Measurements from ENCODE around the gene MRPS27.

The MRPS27 gene

DNA sequence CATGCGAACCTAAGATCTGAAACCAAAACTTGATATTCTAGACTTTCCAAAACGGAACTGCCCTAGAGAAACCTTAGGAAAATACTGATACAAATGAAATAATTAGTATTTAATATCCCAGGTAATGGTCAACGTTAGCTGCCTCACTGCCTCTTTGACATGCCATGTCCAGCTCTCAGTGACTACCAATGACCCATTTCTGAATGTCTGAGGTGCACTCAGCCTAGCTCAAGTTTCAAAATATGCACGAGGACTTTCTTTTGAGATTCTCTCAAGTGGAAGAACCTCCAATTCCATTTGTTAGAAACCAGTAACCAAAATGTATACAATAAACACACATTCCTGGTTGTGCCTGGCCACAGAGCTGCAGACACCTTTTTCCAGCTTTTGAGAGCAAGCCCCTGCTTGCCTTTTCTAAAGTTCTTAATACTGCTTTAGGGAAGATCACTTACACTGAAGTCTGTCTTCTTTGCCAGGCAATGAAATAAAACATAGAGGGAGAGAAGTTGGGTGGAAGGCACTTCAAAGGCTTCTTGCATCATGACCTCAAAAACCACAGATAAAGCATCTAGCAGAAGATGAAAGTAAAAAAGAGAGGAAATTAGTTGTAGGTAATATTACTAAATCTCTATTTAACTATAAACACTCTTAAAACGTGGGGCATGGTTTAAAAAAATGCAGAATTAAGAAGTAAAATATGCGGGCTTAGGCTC, 87.9 kb downstream of the MRPS27 start:
- DNase-seq (ENCODE audit: low spot score): no peak

DNA sequence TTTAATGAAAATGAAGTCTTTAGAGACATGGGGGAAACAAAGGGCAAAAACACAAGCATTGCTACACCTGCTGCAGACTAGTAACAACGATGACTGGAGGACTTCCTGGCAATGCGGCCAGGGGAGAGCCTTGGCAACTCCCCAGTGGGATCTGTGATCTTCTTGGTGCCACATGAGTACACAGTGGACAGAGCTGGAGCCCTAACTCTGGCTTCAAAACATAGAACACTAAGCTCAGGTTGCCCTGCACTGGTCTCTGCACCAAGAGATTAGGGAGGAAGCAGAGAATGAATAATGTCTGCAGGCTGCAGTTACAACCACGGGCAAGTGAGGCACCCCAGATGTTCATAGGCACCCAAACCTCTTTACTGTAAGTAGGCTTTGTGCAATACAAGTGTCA, 91.1 kb downstream of the MRPS27 start:
- no peak for DNase-seq (ENCODE audit: low spot score)

DNA sequence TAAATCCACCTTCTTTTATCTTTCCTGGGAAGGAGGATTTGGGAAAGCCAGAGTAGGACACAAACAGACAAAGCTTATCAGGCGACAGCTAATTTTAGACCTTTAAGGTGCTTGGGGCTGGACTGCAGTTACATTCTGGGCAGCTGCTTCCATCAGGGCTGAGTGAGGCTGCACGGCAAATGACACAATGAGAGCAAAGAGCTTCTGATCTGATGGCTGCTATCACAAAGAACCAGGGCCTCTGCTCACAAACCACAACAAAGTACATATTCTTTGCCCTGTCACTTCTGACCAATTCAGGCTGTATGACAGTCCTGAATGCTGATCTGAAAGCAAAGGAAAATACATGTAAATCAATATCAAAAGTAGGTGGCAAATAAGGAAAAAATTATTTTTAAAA, 93.1 kb downstream of the MRPS27 start:
- no peak for DNase-seq (ENCODE audit: low spot score)

DNA sequence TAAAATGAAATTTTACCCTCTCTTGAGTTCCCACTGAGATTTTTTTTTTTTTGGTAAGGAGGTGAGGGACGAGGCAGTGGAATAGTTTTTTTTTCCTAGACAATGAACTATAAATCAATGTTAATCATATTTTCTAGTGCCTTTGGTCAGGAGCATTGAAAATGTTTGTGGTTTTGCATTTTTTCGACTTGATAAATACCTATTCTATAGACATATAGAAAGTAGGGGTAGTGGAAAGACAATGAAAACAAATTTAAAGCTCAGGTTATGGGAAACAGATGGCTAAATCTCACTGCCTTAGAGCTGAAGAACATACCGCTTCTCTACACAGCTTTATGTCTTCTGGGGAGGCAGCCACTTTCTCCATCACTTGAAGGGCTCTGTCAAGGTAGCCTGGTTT, 94.3 kb downstream of the MRPS27 start:
- no peak for DNase-seq (ENCODE audit: low spot score)

DNA sequence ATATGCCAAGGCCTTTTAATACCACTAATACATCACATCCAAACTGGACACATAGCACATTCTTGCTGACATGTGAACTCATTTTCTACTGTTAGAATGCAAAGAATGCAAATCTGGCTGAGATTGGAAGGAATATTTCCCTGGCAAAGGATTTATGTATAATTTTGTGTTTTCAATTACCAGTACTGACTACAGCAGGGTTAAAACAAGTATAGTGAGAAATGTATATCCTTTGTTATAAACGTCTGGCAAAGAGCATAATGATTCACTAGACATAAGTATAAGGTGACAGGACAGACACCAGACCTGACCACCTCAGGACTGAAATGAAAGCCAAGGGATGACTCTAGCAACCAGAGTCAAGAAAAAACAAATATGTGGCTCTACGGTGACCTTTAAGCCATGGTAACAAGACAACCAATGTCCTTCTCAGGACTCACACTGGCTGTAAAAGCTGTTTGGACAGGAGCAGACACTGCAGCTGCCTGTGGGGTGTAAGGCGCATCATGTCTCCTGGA, 95.0 kb downstream of the MRPS27 start:
- DNase-seq (ENCODE audit: low spot score): no peak

DNA sequence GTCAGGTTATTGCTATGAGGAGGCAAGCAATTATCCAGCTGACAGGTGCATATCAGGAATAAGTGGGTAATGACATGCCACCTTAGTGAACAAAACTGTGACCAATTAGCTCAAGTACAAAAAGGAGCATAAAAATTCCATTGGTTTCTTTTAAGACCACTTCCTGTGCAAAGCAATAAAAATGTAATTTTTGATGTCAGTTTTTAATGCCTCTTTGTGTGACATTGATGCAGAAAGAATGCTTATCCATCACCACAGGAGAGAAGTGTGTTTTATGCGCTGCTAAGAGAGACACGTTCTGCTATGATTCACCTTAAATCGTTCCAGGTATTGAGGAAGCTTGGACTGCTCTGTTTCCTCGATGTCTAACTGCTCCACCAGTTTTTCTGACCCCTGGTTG, 96.7 kb downstream of the MRPS27 start:
- no peak for DNase-seq (ENCODE audit: low spot score)

DNA sequence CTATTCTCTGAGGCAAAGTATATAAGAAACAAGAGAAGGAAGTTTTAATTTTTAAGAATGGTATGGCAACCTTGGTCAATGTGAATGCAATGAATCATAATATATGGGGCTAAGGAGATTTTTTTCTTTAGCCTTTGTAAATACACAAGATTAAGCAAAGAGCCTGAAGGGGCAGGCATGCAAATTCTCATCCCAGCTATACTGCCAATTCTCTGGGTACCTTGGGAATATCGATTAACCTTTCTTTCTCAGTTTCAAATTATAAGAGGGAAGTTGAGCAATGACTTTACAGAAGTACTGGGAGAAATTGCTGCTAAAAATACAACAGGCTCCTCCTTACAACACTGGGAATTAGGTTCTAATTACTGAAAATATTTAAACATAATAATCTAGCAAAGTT, 97.5 kb downstream of the MRPS27 start:
- no peak for DNase-seq (ENCODE audit: low spot score)

DNA sequence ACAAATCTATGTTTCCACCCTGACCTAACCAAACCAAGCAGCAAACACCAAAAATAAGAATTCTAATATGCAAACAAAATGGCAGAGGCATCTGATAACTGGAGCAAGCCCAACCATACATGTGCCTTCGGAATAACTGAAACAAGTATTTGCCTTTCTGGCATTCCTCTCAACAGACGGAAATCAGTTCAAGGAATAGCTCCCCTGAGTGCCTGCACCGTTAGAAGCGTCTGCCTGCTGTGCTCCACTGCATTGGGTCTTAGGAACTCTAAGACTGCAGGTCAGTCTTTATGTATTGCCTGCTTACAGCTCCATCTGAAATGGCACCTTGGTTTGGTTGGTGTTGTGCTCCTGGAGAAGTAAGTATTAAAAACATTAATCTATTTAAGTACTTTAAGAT, 98.5 kb downstream of the MRPS27 start:
- no peak for DNase-seq (ENCODE audit: low spot score)

DNA sequence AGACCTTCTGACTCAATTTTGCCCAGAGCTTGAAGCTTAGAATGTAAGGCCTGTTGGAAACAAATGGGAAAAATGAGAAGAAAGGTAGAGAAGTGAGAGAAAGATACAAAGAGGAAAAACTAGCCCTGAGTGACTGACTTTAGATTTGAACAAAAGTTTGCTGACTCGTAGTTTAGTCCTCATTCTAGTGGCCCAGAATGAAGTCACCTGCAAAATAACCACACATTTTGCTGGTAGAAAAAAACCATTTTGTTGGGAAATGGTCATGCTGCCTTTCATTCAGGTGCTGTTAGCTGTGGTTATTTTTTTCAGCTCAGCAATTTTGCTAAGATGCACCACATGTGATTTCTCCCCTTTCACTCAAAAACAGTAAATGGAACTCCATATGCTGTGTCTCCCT, 98.9 kb downstream of the MRPS27 start:
- no peak for DNase-seq (ENCODE audit: low spot score)

DNA sequence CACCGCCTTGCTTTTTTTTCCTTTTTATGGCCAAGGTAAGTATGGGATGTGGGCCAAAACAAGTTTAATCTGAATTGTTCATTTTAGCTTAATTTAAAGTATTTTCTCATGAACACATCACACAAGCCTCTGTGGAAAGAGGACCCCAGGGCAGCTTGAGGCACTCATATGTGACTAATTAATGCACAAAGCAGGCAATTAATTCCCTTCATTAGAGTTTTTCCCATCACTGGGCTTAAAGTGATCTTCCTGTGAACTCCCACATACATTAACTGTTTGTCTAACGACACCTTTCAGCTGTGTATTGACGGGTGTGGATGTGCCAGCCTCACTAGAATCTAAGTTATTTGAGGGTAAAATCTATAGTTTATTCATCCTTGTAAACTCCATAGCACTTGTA, 103.3 kb downstream of the MRPS27 start:
- no peak for DNase-seq (ENCODE audit: low spot score)

DNA sequence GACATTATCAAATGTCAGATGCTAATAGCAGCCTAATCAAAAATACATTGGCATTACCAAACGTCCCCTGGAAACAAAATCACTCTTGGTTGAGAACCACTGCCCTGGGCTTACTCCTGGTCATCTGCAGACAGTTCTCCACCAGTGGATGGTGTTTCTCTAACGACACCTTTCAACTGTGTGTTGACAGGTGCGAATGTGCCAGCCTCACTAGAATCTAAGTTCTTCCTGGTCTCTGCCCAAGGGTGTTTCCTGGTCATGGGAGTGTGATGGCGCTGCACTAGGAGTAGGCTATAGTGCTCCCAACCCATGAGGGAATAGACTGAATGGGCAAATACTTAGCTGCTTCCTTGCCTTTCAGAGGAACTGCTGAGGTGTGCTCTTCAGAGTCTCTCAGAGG, 105.9 kb downstream of the MRPS27 start:
- no peak for DNase-seq (ENCODE audit: low spot score)

DNA sequence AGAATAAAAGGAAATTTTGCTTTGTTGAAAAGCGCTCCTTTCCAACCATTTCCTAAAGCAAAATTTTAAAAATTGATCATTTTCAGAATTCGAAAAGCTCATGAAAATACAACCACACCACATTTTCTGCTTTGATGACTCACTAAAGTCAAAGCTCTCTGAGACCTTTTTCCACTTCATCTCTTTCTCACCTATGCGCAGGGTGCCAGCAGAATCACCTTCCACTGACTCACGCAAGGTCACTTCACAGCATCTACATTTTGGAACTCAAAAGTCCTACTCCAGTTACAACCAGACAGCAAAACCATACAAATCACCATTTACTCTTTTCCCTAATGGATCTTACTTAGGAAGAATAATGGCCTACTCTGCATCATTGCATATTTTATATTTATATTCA, 106.6 kb downstream of the MRPS27 start:
- DNase-seq (ENCODE audit: low spot score): no peak

DNA sequence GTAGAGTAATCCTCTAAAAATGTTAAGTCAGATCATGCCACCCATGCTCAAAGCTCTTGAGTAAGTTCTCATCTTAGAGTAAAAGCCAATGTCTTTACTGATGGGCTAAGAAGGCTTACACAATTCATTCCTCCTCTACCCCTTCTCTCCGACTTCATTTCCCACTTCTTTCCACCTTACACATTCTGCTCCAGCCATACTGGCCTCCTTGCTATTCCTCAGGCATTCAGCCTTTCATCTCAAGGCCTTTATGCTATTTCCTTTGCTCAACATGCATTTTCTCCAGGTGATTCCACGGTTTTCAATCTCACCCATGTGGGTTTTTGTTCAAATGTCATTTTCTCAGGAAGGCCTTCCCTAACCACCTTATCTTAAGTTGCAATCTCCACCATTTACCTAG, 107.9 kb downstream of the MRPS27 start:
- no peak for DNase-seq (ENCODE audit: low spot score)

DNA sequence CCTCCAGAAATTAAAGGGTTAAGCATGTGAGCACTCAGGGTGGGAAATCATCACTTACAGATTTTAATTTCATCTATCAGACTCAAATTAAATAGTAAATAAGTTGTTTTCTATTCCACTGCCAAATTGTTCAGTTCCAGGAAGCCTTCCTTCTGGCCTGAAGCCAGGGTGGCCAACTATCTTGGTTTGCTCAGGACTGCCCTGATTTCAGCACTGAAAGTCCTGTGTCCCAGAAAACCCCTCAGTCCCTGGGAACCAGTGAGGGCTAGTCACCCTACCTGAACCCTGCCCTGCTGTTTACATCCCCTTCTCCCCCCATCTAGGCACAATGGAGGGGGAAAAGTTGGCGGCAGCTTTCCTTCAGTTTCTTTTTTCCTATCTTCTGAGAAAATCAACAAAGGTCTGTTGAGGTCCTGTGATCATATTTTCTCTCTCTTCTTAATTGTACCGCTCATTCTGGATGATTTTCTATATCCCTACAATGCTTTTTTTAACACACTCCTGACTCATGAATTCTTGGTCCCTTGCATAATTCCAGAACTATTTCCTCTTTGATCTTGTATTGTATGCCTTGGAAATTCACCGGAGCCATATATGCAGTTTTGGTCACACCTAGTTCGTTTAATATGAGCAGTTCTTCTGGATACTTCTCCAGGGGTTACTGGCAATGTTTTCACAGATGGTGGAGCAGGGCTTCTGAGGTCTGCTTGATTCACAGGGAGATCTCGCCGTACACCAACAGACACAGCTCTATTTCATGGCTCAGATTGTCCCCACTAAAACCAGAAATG, 109.0 kb downstream of the MRPS27 start:
- DNase-seq (ENCODE audit: low spot score): no peak

DNA sequence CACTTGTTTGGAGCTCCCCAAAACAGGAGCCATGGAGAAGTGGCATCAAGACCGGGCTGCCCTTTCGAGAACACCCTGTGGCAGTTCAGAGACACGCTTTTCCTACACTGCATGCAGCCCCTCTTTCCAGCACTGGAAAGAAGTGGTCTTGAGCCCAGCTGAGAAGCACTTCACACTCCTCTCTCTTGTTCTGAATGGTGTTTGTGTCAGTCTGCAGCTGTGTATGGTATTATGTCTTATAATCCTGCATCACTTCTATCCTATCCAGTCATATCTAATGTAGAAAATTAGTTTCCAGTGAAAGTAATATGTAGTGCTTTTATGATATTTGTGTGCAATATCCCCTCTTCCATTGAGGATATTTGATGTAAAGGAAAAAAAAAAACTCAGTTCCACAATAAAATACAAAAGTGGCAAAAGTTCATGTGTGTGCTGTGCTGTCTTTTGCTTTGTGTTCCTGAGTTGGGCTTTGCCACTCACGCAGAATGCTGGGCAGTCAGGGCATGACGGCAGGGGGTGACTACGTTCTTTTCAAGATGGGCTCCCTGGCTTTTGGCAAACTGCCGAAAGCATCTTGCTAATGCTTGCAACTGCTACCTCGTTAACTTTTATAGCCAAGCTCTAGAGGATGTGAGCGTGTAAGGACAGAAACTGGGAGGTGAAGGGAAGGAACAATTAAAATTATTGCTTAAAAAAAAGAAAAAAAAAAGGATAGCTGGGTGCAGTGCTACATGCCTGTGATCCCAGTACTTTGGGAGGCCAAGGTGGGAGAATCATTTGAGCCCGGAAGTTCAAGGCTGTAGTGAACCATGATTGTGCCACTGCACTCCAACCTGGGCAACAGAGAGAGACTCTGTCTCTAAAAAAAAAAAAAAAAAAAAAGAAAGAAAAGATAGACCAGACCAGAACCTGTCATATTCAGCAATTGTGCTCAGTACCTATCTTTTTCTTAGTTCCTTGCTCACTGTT, 110.6 kb downstream of the MRPS27 start:
- DNase-seq (ENCODE audit: low spot score): no peak

DNA sequence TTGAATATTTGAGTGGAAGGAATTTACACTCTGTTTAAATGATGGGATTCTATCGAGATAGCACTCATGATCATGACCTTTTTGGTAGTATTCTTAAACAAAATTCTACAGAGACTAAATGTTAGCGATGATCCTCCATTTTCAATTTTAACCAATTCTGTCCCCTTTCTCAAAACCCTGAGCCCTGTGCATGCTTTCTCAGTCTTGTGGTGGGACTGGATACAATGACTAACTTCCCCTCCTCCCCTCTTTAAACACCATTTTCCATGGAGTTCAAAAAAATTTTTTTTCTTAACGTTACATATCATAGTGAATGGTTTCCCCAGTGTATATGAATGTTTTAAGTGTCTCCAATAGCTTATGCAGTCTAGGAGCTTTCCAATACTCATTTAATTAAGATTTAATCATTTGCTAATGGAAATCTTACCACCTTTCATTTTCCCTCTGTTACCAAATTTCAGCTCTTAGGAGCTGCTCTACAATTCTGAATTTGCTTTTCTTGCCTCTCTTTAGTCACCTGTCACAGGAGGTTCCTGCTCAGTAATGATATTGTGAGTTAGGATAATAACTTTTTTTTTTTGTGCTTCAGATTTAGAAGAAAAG, 111.6 kb downstream of the MRPS27 start:
- DNase-seq (ENCODE audit: low spot score): no peak

DNA sequence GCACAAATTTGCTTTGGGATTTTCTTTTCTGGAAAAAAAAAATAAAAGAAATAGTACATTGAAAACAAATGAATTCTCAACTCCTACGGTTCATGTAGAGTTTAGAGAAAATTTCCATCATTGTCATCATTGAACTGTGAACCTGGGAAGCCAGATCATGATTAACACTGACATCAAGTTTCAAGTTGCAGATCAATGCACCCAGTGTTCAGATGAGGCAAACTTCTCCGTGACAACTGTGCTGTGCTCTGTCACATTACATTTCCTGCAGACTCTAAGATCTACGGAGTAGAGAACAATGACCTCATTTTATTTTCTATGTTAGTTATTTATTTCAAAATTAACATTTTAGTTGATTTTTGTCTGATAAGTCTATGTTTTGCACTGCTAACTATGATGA, 113.0 kb downstream of the MRPS27 start:
- no peak for DNase-seq (ENCODE audit: low spot score)

DNA sequence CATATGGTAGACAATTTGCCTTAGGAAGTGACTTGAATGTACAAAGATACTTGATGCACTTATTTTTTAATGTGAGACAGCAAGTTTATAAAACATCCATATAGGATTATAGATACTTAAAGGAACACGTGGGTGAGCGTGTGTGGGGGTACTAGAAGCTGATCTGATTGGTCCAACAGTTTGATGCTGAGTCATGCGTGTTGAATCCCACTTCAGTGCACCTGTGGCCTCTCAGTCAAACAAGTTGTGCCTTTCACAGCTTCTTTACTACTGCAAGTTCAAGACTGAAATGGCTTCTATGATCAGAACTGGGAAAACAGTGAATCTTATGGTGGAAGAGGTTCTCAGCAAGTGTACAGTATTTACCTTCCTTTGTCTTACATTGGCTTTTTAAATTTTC, 113.9 kb downstream of the MRPS27 start:
- no peak for DNase-seq (ENCODE audit: low spot score)

DNA sequence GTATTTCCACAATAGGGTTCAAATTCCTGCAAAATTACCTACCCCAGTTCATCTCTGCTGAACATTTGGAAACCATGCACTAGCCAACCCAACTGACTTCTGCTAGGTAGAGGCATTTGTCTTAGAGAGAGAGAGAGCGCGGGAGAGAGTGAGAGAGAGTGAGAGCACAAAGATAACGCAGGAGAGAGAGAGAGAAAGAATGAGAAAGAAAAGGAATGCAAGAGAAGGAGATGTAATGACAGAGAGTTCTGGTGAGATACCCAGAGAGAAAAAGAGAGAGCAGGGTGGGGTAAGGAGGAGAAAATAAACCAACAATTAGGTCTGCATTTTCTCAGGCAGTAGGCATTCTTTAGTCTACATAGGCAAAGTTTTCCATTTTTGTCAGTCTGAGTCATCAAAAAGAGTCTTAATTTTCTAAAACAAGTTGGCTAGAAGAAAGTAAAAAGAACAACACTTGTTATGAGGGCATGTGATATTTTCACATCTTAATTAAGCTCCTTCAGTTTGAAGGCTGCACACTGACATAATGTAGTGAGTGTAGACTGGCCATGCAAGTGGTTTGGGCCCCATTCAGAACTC, 114.5 kb downstream of the MRPS27 start:
- no peak for DNase-seq (ENCODE audit: low spot score)

DNA sequence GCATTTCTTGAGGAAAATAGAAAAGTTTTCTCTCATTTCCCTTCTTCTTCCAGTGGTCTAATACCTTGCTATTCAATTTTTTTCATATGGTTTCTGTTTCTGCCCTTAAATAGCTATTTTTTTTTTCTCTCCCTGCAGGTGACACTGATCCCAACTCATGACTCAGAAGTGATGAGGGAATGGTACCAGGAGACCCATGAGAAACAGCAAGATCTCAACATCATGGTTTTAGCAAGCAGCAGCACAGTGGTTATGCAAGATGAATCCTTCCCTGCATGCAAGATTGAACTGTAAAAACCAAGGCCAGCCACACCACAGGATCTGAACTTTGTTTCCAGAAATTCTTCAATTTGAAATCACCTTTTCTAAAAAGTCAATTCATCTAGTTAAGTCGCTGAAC, 115.1 kb downstream of the MRPS27 start:
- DNase-seq (ENCODE audit: low spot score): no peak

DNA sequence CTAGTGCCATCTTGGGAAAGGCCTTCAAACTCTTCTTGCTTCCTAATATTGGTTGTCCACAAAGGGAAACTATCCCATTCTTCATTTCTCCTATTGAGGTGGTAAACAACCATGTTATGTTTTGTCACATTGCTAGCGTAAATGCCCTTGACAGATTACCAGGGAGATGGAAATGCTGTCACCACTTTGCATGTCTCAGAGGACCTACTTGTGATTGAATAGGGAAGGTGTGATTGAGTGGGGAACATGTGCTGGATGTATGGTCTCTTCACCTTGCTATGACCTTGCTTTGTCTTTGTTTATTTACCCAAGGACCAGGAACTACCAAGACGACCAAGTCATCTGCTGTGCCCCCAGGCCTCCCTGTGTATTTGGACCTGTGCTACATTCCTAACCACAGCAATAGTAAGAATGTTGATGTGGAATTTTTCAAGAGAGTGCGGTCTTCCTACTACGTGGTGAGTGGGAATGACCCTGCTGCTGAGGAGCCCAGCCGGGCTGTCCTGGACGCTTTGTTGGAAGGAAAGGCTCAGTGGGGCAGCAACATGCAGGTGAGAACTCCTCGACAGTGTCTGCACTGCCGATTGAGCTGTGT, 116.7 kb downstream of the MRPS27 start:
- no peak for DNase-seq (ENCODE audit: low spot score)

Data from germinal center (tissue), 1 donor.